ENCODE measurements around the gene DSG3.

DNA sequence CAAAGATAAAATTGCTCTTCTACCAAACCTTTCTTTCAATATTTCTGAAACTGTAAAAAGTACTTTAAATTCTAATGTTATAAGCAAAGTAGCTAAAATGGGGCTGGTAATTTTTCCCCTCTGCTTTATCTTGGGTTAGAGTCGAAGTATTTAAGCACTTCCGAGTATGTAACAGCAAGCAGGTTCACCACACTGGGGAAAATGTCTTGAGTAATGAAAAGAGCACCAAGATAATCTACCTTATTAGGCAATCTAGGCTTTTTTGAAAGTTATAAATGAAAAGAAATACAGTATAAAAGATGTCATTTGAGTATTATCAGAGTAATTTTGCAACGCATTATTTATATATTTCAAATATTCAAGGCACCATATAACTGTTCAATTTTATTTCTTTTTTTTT lies 687 bp upstream of the DSG3 start:
- TF ChIP-seq, protein P1, sequence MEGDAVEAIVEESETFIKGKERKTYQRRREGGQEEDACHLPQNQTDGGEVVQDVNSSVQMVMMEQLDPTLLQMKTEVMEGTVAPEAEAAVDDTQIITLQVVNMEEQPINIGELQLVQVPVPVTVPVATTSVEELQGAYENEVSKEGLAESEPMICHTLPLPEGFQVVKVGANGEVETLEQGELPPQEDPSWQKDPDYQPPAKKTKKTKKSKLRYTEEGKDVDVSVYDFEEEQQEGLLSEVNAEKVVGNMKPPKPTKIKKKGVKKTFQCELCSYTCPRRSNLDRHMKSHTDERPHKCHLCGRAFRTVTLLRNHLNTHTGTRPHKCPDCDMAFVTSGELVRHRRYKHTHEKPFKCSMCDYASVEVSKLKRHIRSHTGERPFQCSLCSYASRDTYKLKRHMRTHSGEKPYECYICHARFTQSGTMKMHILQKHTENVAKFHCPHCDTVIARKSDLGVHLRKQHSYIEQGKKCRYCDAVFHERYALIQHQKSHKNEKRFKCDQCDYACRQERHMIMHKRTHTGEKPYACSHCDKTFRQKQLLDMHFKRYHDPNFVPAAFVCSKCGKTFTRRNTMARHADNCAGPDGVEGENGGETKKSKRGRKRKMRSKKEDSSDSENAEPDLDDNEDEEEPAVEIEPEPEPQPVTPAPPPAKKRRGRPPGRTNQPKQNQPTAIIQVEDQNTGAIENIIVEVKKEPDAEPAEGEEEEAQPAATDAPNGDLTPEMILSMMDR (IDR thresholded peaks at IDR 0.05; ENCODE audit: low read depth, low read length, poor library complexity, severe bottlenecking): no peak
- TF ChIP-seq EZH2phosphoT487 (IDR thresholded peaks at IDR 0.05; ENCODE audit: borderline replicate concordance, low read length): no peak
